GM21825 (cell line): ENCODE measurements around the gene SHROOM1.

ENCODE experiments used
- ATAC-seq: cut with Tn5 transposase; IDR thresholded peaks from one replicate; pipeline ENCODE4 v1.9.1; 2021; ENCODE audit warnings: mild to moderate bottlenecking, moderate library complexity; ENCODE audit not compliant: unreplicated experiment

SHROOM1 gene

GRCh38 chr5:132853323-132853722 is 22.9 kb upstream of the SHROOM1 start:
- ATAC-seq: no peak

DNA sequence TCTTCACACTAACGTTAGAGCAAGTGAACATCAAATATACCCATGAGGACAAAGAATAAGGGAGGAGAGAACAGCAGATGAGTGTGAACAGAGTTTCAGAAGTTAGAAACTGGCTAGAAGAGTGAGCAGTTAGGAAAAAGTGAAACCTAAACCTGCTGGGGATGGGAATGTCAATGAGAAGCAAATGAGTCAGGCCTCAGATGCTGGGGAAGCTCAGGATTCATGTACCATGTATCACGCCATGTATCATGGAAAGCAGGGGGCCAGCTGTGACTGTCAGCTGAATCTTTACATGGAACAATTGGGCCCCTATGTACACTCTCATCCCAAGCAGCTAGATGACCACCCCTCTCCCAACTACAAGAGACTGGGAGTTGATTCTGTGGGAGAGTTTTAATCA is 19.6 kb upstream of the SHROOM1 start:
- no peak for ATAC-seq

- no peak for ATAC-seq
These were observed 18.9 kb upstream of the SHROOM1 start for GRCh38 chr5:132849347-132849746.

GRCh38 chr5:132848270-132848669 is 17.8 kb upstream of the SHROOM1 start:
- no peak for ATAC-seq

- no peak for ATAC-seq
These were observed 10.9 kb upstream of the SHROOM1 start for GRCh38 chr5:132841305-132841704.

- ATAC-seq: no peak
These were observed 10.4 kb upstream of the SHROOM1 start for GRCh38 chr5:132840896-132841295.

DNA sequence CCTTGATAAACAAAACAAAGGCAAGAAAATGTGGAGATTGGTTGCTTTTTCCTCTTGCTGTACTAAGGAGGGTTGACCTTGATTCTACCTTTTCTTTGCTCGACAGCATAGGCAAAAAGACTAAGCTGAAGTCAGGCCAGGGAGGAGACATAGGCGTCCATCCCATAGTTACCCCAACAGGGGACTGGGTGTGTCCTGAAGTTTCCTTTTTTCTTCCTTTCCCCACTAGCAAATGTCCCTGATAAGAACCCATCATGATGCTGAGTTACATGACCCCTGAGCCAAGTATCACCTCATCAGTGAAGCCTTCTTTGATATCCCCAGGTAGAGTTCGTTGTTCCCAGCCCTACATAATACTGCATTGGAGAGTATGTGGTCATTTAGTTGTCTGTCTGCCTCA is 9.9 kb upstream of the SHROOM1 start:
- no peak for ATAC-seq

- ATAC-seq: no peak
These were observed 9.2 kb upstream of the SHROOM1 start for GRCh38 chr5:132839426-132840301.

DNA sequence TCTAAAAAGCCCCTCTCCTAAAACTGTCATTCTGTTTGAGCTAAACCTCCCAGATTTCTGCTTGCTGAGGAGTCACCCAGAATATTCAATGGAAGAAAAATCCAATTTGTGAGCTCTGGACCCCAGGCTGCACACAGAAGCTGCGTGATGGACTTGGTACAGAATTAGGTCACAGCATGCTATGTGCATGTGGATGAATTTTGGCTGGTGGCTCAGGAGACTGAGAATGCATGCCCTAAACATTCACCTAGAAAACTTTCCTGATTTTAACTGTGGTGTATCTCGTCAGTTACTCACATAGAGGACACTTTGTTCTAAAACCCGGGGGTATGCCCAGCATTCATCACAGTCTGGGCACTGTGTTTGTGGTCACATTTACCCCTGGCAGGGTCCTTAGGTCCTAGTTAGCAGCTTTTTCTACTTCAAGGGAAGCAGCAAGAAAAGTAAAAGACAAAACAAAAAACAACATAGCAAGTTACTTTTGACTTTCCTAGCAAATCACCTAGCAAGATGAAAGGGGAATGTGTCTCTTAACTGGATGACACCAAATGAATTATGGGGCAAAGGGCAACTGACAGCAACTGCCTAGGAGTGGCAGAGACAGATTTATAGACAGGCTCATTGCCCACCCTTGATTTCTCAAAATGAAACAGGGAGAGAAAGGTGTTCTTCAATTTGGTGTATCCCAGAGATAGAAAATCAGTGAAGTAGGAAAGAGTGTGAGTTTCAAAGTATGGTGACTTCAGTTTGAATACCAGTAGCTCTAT is 8.3 kb upstream of the SHROOM1 start:
- no peak for ATAC-seq

DNA sequence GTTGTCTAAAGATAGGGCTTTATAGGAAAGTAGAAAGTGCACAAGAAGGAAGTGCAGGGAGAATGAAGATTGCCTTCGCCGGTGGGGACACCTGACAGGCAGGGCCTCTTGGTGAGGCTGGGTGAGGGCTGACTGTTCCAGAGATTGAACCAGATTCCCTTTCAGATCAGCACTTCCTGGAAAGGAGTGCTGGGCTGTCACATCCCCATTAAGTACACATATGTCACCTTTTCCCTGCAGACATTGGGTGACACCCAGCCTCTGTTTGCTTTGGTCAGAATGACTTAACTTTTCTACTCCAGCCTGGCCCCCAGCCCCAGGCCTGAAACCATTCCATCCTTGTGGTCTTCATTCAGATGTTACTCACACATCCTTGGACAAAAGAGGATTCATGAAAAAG is 7.4 kb upstream of the SHROOM1 start:
- no peak for ATAC-seq

GRCh38 chr5:132836852-132837251 is 6.4 kb upstream of the SHROOM1 start:
- no peak for ATAC-seq

- ATAC-seq: no peak
These were observed 3.6 kb upstream of the SHROOM1 start for GRCh38 chr5:132834057-132834456.

- ATAC-seq: no peak
These were observed 2.2 kb upstream of the SHROOM1 start for GRCh38 chr5:132832612-132833011.

DNA sequence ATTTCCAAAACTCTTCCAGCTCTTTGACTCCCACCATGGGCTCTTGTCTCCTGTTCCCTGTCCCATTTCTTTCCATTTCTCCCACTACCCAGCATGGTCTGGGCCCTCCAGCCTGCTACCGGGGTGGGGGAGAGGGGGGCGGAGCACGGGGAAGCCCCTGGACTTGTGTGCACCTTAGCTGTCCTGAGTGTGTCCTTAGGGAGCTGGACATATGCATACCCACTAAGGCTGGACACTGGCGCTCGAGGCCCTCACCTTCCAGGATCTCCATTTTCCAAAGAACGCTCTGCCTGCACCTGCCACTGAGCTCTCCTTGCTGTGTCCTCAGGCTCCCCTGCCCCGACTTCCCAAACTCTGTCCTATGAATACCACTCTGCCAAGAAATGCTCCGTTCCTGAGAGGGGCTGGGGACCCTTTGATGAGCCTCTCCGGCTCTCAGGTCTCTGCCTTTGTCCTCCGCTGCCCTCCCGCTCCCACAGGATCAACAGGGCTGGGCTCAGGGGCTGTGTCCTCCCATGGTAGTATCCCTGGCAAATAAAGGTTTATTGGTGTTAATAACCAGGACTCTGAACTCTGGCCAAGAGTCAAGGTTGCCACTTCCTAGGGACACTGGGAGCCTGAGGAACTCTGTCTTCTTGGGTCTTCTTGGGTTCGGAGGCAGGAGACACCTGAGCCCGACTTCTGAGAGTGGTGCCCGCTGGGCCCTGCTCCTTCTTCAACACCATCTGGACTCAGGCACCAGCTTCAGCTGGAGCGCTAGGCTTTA is 831 bp upstream of the SHROOM1 start:
- no peak for ATAC-seq

GRCh38 chr5:132829742-132830435 is 558 bp downstream of the SHROOM1 start:
- ATAC-seq: peak; percentile 77

GRCh38 chr5:132828846-132829494 is 1.5 kb downstream of the SHROOM1 start:
- no peak for ATAC-seq

DNA sequence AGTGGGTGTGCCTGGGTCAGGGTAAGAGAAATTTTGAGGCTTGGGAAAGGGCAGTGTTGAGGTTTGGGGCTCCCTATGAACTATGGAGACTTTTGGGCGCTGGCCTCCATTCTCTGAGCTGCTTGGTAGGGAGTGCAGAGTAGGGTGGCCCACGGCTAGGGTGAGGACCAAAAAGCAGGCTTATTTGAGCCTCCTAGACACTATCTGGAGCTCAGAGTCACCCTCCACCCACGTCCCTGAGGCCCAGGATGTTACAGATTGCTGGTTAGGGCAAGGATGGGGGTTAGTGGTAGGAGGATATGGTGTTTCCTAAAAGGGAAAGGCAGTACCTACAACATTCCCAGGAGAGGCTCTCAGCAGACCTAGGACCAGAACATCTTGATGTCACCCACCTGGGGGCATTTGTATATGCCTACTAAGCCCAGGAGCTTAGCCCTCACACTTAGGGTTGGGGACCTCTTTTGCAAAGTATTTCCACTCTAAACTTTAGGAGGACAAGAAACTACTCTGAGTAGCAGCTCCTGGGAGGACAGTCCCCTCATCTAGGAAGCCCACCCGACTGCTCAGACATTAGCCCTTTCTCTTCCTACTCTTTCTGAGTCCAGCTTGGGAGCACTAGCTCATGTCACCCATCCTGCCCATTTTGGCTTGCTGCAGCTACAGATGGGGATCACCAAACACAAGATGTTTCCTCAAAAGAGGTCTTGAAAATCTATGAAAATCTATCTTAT is 2.3 kb downstream of the SHROOM1 start:
- ATAC-seq: no peak

GRCh38 chr5:132826424-132827082 is 3.9 kb downstream of the SHROOM1 start:
- no peak for ATAC-seq

DNA sequence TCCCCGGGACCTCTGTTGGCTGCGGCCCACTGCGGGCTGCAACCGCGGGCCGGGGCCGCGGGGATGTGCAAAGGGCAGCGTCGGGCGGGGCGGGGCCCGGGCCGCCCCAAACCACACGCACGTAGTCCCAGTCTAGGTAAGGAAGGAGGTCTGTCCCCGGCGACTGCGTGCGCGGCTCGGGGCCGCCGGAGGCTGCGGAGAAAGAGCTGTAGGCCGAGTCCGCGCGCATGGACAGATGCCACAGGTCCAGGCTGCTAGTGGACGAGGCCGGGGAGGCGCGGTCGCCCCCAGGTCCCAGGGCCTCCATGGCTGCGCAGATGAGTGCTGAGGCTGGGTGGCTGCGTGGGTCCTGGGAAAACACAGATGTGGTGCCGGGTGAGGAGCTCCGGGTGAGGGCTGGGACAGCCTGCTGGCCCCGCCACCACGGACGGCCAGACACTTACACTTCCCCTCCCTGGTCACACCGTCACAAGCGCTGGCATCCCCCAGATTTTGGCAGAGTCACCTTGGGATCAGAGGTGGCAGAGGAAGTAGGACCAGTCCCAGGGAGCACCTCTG is 4.5 kb downstream of the SHROOM1 start:
- ATAC-seq: no peak
